IPS-NIHi7 (cell line): ENCODE measurements around the gene TNFAIP8.

Experiments used
- DNase-seq: peaks from one replicate; pipeline ENCODE4 v3.0.0; 2012; ENCODE audit warnings: mixed read lengths; ENCODE audit errors: extremely low spot score

The TNFAIP8 gene

DNA sequence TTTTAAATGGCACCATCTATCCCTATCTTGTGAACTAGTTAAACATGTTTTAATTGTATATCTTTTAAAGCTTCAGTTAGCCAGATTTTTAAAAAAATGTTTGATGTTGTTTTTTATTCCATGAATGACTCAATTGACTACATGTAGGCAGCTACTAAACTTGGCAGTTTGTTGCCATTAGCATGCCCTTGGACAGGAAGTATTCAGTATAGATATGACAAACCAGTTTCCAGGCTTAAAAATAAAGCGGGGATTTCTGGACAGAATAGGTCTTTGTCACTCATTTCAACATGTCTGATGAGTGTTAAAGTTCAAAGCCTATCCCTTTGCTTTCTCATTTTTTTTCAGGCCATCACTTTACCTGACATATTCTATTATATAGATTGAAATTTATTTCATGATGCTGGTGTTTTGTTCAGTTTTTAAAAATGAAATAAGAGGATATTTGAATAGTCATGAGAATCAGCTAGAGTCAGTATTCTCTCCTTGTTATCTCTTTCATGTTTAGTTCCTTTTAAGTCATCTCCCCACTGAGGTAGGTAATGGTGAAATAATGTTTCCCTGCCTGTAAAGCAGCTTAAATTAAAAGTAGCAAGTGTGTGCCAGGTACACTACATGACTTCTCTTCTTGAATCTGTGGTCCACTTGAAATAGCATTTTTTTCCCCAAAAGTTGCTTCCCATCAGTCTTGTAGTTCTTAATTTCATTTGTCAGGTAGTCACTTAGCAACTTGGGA, 11.9 kb downstream of the TNFAIP8 start:
- no peak for DNase-seq

GRCh38 chr5:119368238-119368630, 12.4 kb downstream of the TNFAIP8 start:
- DNase-seq, result no peak

DNA sequence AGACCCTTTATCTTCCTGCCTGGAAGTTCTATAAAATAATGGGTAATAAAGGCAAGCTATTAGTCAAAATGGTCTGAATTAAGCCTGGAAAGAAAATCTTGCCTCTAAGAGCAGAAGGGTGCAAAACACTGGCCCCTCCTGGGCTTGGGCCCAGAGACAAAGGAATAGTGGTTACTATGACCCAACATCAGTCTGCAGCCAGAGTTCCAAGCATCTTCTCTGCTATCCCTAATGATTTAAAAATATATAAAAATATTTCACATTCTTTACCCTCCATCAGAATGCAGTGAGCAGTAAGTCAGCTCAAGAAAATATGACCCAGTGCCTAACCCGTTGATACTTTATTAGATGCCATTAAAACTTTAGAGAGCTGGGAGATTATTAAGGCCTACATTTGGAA, 14.7 kb downstream of the TNFAIP8 start:
- no peak for DNase-seq

DNA sequence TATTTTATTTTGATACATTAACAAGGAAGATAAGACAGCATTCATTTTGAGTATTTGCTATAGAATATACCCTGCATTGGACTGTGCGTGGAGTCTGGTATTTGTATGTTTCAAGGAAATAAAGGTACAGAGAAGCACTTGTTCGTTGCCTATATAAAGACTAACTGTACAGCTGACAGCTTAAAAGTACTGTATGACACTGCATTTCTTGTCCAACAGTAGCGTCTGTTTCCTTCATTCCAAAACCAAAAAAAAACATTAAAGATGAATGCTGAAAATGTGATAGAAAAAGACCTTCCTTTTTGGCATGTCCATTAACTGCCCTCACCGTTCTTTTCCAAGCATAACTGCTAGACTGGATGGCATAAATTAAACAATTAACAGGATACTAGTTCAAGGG, 15.3 kb downstream of the TNFAIP8 start:
- DNase-seq, result no peak

DNA sequence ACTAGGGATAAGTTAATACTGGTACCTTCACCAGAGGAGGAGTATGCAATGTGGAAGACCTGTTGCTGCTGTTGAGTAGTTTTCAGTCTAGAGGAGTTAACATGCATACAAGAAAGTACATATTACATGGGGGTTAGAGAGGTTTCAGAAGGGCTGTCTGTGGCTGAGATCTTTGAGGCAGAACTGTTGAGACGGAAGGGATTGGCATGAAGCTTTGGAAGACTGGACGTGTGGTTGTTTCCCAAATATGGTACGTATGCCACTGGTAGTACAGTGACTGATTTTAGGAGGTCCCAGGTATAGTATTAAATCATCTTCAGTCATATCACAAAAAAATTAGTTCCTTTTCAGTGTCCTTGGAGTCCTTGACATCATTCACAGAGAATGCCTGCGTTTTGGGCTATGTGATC, 17.6 kb downstream of the TNFAIP8 start:
- DNase-seq, result no peak

DNA sequence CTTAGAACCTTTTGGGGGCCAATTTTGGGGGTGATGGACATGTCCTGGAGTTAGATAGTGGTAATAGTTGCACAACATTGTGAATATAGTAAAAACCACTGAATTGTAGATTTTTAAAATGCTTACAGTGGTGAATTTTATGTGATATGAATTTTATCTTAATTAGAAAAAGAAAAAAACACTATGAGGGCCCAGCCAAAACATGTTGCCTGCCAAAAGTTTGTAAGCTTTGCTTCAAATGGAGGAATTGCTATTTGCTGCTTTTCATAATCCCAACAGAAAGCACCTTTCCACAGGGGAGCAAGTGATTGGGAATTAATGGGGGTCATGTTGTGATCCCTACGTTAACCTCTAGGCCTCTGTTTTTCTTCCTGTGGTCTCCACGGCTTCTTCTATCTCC, 19.1 kb downstream of the TNFAIP8 start:
- no peak for DNase-seq

DNA sequence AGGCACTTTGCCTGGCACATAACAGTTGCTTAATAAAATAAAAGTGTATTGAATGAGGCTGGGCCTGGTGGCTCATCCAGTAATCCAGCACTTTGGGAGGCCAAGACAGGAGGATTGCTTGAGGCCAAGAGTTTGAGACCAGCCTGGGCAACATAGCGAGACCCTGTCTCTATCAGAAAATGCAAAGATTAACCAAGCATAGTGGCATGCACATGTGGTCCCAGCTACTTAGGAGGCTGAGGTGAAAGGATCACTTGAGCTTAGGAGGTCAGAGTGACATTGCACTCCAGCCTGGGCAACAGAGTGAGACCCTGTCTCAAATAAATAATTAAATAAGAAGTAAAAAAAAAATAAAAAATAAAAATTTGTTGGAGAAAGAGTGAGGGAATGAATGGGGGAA, 21.2 kb downstream of the TNFAIP8 start:
- no peak for DNase-seq

GRCh38 chr5:119378075-119378700, 22.4 kb downstream of the TNFAIP8 start:
- no peak for DNase-seq

GRCh38 chr5:119379096-119379495, 23.3 kb downstream of the TNFAIP8 start:
- no peak for DNase-seq

GRCh38 chr5:119379942-119380547, 24.2 kb downstream of the TNFAIP8 start:
- no peak for DNase-seq

DNA sequence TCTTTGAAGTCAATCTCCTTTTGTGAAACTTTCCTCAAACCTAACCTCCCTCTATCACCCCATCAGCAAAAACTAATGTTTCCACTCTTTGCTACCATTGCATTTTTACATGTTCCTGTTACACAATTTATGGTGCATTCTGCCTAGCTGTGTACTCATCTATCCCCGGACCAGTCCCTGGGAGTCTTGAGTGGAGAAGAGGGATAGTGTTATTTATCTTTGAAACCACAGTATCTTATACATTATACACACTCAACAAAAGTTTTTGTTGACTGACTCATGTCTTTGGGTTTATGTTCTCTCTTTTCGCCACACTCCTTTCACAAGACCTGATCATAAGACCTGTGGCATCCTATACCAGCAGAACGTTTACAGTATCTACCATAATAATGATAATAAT, 26.4 kb downstream of the TNFAIP8 start:
- no peak for DNase-seq

DNA sequence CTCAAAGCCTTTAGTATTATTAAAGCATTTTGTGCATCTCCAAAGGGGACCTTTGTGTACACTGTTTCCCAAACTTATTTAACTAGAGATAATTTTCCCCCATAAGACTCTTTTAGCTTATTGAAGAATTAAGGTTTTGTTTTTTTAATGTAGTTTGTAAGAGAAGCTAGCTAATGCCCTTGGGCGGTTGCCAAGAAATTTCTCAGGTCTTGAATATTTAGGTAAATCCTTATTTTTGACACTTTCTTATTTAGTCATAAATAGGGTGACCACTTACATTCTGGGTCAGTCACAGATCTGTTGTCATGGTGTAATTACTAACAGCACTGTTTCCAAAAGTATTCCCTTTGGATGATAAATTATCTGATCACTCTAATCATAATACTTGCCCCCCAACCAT, 27.2 kb downstream of the TNFAIP8 start:
- DNase-seq, result no peak

DNA sequence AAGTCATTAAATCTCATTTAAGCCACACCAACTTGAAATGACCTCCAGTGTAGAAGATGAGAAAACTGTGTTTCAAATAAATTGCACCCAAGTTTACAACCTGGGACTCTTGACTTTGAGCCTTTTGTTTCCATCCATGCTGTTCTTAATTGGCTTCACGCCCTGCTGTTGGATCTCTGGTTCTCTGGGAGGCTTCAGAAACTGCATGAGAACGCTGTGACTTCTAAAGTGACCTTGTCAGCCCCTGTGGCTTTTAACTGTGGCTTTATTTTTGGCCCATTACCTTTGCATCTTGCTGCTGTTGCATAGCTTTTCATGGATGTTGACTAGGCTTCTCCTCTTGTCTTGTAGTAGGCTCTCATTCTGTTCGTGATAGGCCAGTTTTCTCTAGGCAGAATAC, 29.3 kb downstream of the TNFAIP8 start:
- DNase-seq, result no peak

GRCh38 chr5:119385536-119386128, 29.8 kb downstream of the TNFAIP8 start:
- no peak for DNase-seq

- no peak for DNase-seq
Observed at GRCh38 chr5:119386596-119387344, 31.0 kb downstream of the TNFAIP8 start.

GRCh38 chr5:119387945-119388618, 32.3 kb downstream of the TNFAIP8 start:
- no peak for DNase-seq

DNA sequence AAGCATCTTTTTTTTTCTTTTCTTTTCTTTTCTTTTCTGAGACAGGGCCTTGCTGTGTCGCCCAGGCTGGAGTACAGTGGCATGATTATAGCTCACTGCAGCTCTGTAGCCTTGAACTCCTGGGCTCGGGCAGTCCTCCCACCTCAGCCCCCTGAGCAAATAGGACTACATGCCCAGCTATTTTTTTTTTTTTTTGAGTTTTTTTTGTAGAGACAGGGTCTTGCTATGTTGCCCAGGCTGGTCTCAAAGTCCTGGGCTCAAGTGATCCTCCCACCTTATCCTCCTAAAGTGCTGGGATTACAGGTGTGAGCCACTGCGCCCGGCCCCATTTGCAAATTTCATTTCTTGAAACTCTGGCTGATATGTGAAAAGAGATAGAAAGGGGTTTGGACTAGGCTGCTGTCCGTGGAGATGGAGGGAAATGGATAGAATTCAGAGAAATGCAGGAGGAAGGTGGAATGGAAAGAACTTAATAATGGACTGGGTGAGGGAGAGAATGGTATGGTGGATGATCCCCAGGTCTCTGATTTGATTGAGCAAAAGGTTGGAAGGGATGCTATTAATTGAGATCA, 32.9 kb downstream of the TNFAIP8 start:
- DNase-seq, result no peak

- peak; percentile 35 for DNase-seq
Observed at GRCh38 chr5:119389288-119390030, 33.6 kb downstream of the TNFAIP8 start.

GRCh38 chr5:119390404-119390803, 34.6 kb downstream of the TNFAIP8 start:
- no peak for DNase-seq

DNA sequence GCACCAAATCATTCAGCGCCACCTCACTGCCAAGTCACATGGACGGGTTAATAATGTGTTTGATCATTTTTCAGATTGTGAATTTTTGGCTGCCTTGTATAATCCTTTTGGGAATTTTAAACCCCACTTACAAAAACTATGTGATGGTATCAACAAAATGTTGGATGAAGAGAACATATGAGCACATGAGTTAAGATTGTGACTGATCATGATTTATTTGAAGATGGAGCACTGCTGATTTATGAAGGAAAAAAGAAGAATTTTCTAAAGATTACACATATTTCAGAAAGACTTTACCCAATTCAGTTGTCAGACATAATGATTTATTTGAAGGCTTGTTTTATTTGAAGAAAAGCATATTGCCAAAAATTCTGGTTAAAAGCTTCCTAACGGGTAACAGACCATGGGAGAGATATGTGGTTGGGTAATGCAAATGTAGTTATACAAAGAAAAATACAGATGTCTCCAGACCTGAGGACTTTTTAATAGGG, 37.4 kb downstream of the TNFAIP8 start:
- DNase-seq, result no peak
